Colonic mucosa (tissue), 4 donors: ENCODE results near the gene CCDC185. TPM values are rescaled to one million over a fixed set of nuclear protein-coding genes. Genes with fewer than 3 reads are reported as not detected.

Experiments used
- DNase-seq: peaks from one replicate; pipeline ENCODE4 v3.0.0-alpha.2; 2020
- H3K27ac ChIP-seq: fragments of 200-600 bp; one replicate; pipeline ENCODE4 v1.8.0; 2021
- H3K27me3 ChIP-seq: fragments of 200-600 bp; one replicate; pipeline ENCODE4 v1.8.0; 2021
- H3K36me3 ChIP-seq: fragments of 200-600 bp; one replicate; pipeline ENCODE4 v1.8.0; 2021
- H3K4me1 ChIP-seq: fragments of 200-600 bp; one replicate; pipeline ENCODE4 v1.8.0; 2021; ENCODE audit warnings: mild to moderate bottlenecking
- H3K4me3 ChIP-seq: fragments of 200-600 bp; one replicate; pipeline ENCODE4 v1.8.0; 2021
- H3K9ac ChIP-seq, 2 donors: one replicate each; pipeline ENCODE4 v1.7.0; 2013; ENCODE audit warnings: control low read depth in 2 of 2, low read depth in 2 of 2, low read length in 2 of 2
- H3K9me3 ChIP-seq: fragments of 200-600 bp; one replicate; pipeline ENCODE4 v1.8.0; 2021
- intact Hi-C: fragments of 100-400 bp; cut with DNase I; formaldehyde crosslinking; loops from one replicate; pipeline ENCODE4 v1.14.1; 2022
- total RNA-seq, 2 donors: library from RNA; stranded (reverse); fragmentation: NEBNext Ultra II Directional in 1 of 2; extraction: Animal tissue kit (Norgen Biotek cat#: 25700) in 1 of 2; gene quantifications; one replicate each; pipeline ENCODE4 v1.2.1, GENCODE V29; 2021
- TF ChIP-seq, protein P1 (sequence below): fragments of 200-600 bp; IDR thresholded peaks from one replicate; pipeline ENCODE4 v1.8.0; 2022; ENCODE audit warnings: antibody characterized with exemption, mild to moderate bottlenecking
- donor health status: healthy.
- donor health status: DM: no; HTN: no; CAD: no.
- donor health status: DM: no; HTN: no; CAD: no.

The CCDC185 gene
- total RNA-seq, 2 donors from 2014 or later = not detected

DNA sequence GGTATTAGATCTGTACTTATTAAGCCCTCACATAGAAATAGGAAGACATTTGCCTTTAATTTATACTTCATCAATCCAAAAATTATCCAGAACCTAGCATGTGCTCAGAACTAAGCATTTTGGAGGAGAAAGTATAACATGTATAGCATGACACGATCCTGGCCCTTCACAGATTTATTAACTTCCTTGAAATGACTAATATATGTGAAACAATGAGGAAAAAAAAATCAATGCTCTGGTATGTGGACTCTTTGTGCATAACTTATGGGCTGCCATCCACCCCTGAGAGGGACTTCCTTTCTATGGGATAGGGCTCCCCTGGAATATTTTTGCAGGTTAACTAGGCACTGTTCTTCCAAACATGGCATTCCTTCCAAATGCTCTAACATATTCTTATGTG is 36.6 kb downstream of the CCDC185 start:
- Histone ChIP-seq H3K4me3 (no peak overlapping the region), H3K27ac (no peak overlapping the region), H3K36me3 (no peaks in the 10 kb centered on the region), H3K4me1 (no peaks in the 10 kb centered on the region), H3K27me3 (no peaks in the 10 kb centered on the region), H3K9ac (no peak overlapping the region), H3K9me3 (no peaks in the 10 kb centered on the region)
- TF ChIP-seq, protein P1, sequence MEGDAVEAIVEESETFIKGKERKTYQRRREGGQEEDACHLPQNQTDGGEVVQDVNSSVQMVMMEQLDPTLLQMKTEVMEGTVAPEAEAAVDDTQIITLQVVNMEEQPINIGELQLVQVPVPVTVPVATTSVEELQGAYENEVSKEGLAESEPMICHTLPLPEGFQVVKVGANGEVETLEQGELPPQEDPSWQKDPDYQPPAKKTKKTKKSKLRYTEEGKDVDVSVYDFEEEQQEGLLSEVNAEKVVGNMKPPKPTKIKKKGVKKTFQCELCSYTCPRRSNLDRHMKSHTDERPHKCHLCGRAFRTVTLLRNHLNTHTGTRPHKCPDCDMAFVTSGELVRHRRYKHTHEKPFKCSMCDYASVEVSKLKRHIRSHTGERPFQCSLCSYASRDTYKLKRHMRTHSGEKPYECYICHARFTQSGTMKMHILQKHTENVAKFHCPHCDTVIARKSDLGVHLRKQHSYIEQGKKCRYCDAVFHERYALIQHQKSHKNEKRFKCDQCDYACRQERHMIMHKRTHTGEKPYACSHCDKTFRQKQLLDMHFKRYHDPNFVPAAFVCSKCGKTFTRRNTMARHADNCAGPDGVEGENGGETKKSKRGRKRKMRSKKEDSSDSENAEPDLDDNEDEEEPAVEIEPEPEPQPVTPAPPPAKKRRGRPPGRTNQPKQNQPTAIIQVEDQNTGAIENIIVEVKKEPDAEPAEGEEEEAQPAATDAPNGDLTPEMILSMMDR = no peak
- DNase-seq = no peak
- intact Hi-C loops = no loop called here

DNA sequence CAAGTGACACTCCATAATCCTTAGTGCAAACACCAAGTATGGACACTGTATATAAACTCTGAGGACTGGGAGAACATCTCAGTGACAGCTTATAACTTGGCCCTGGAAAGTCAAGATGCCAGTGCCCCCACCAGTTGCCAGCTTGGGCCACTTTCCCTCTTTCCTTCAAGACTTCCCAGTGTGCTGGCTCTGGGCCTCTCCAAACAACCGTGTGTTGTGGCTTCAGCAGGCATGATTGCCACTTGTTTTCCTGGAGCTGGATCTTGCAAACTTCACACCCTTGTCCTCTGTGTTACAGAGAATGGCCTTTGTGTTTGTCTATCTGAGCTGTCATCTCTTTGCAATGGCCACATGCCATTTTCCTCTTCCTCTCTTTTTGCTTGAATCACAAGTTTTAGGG is 37.0 kb downstream of the CCDC185 start:
- Histone ChIP-seq H3K9ac (no peak overlapping the region), H3K27me3 (no peaks in the 10 kb centered on the region), H3K9me3 (no peaks in the 10 kb centered on the region), H3K4me3 (no peak overlapping the region), H3K36me3 (no peaks in the 10 kb centered on the region), H3K27ac (no peak overlapping the region), H3K4me1 (no peaks in the 10 kb centered on the region)
- DNase-seq = no peak
- TF ChIP-seq, protein P1 = no peak
- intact Hi-C loops = no loop called here

DNA sequence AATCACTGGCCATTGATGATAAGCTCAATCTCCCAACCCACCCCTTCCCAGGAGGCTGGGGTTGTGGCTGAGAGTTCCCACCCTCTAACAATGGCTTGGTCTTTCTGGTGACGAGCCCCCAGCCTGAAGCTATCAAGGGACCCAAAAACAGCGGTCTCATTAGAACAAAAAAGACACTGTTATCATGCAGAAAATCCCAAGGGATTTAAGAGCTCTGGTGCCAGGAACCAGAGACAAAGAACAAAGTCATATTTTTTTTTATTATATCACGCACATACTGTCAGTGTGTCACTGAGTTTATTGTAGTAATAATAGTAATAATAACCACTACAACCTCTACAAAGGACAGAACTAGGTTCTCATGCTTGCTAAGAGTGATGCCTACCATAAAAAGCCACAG is 43.9 kb downstream of the CCDC185 start:
- Histone ChIP-seq H3K36me3 (no peaks in the 10 kb centered on the region), H3K27ac (no peak overlapping the region), H3K4me1 (no peaks in the 10 kb centered on the region), H3K9ac (no peak overlapping the region), H3K27me3 (no peaks in the 10 kb centered on the region), H3K4me3 (no peak overlapping the region), H3K9me3 (no peaks in the 10 kb centered on the region)
- intact Hi-C loops = no loop called here
- no peak for DNase-seq
- TF ChIP-seq, protein P1 = no peak

DNA sequence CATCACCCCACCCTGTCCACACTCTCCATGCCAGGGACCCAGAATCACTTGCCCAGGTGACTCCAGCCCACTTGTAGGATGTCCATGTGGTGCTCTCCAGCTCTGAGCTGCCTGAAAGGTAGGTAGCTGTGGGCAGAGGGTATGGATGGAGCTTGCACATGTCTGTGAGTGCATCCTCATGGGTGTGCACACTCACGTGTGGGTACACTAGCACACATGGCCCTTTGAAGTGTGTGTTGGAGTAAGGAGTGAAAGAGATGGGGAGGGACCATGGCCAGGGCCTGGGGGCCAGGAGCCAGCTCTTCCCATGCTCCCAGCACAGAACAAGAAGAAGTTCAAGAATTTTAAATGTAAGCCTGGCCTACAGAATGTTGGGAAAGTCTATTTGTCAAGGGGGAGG is 50.2 kb downstream of the CCDC185 start:
- intact Hi-C loops = no loop called here
- H3K9ac ChIP-seq = no peak overlapping the region

DNA sequence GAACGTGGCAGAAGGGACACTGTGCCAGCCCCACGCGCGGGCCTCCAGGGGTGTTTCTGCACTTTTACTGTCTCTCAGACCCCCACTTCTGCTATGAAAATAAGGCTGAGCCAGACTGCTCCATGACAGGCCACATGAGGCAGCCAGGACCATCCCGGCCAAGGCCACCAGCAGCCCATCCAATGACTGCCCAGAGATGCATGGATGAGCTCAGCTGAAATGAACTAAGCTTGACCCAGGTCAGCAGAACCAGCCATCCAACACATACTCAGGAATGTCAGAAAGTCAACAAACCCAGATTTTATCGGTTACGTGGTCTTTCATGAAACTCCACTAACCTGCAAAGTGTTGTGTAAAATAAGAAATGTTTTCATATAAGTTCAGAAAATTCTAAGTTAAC is 51.2 kb downstream of the CCDC185 start:
- intact Hi-C loops = no loop called here
- Histone ChIP-seq H3K9me3 (no peaks in the 10 kb centered on the region), H3K27me3 (no peaks in the 10 kb centered on the region), H3K4me3 (no peak overlapping the region), H3K4me1 (no peaks in the 10 kb centered on the region), H3K27ac (no peak overlapping the region), H3K36me3 (no peaks in the 10 kb centered on the region), H3K9ac (no peak overlapping the region)
- DNase-seq = no peak
- TF ChIP-seq, protein P1 = no peak

More for the DNA sequence above, 50.2 kb downstream of the CCDC185 start:
- H3K9me3 ChIP-seq = no peaks in the 10 kb centered on the region
- no peaks in the 10 kb centered on the region for H3K27me3 ChIP-seq
- H3K27ac ChIP-seq = no peak overlapping the region
- H3K36me3 ChIP-seq = no peaks in the 10 kb centered on the region
- no peak overlapping the region for H3K4me3 ChIP-seq
- TF ChIP-seq, protein P1 = no peak
- H3K4me1 ChIP-seq = no peaks in the 10 kb centered on the region
- DNase-seq = no peak

Other genes with a start within 250 kb of the CCDC185 start
- gene SUSD4, start 29.2 kb upstream of the CCDC185 start, total RNA-seq = under 1 TPM; 0.15 to 0.37 TPM